Fibroblast of lung (primary cell): ENCODE results near the gene EGR1. TPM values are rescaled to one million over a fixed set of nuclear protein-coding genes. Genes with fewer than 3 reads are reported as not detected.

Experiments
- DNase-seq, 2 donors: peaks; one replicate each; pipeline versions ENCODE4 v3.0.0 to v3.0.0-alpha.2; 2010; ENCODE audit warnings: low read depth in 2 of 2
- H2AFZ ChIP-seq: 2 replicates; pipeline ENCODE4 v1.5.1; 2012; ENCODE audit warnings: low read length, control low read depth, inconsistent platforms
- H3K27ac ChIP-seq: 2 replicates; pipeline ENCODE4 v1.5.1; 2011; ENCODE audit warnings: low read length, control low read depth; ENCODE audit not compliant: insufficient read depth
- H3K27me3 ChIP-seq: 2 replicates; pipeline ENCODE4 v1.5.1; 2011; ENCODE audit warnings: mild to moderate bottlenecking, low read length; ENCODE audit not compliant: control insufficient read depth, insufficient read depth
- H3K36me3 ChIP-seq: 2 replicates; pipeline ENCODE4 v1.5.1; 2011; ENCODE audit warnings: low read length; ENCODE audit not compliant: control insufficient read depth, insufficient read depth
- H3K4me1 ChIP-seq: 2 replicates; pipeline ENCODE4 v1.5.1; 2011; ENCODE audit warnings: low read length; ENCODE audit not compliant: control insufficient read depth, insufficient read depth; ENCODE audit errors: extremely low read depth
- H3K4me2 ChIP-seq: 2 replicates; pipeline ENCODE4 v1.5.1; 2011; ENCODE audit warnings: low read length, control low read depth; ENCODE audit not compliant: insufficient read depth; ENCODE audit errors: extremely low read depth
- H3K4me3 ChIP-seq, 4 experiments: fragments of 200-600 bp in 1 of 4; sonication (generic) in 1 of 4; replicated peaks in 1 of 4; 2 replicates each; pipeline ENCODE4 v1.5.1; 2011 to 2016; ENCODE audit warnings: low read length in 4 of 4, low read depth in 3 of 4, mild to moderate bottlenecking in 3 of 4, control low read depth in 2 of 4, inconsistent platforms in 1 of 4, mixed read lengths in 1 of 4; ENCODE audit not compliant: insufficient read depth in 1 of 4; ENCODE audit errors: control extremely low read depth in 1 of 4
- H3K79me2 ChIP-seq: 2 replicates; pipeline ENCODE4 v1.5.1; 2012; ENCODE audit warnings: mild to moderate bottlenecking, low read length, inconsistent platforms; ENCODE audit not compliant: control insufficient read depth, insufficient read depth
- H3K9ac ChIP-seq: 2 replicates; pipeline ENCODE4 v1.5.1; 2011; ENCODE audit warnings: mild to moderate bottlenecking, low read length, control low read depth; ENCODE audit not compliant: insufficient read depth
- H3K9me3 ChIP-seq: 2 replicates; pipeline ENCODE4 v1.5.1; 2012; ENCODE audit warnings: low read depth, low read length; ENCODE audit not compliant: control insufficient read depth, insufficient read depth
- H4K20me1 ChIP-seq: 2 replicates; pipeline ENCODE4 v1.5.1; 2011; ENCODE audit warnings: low read length; ENCODE audit not compliant: control insufficient read depth, insufficient read depth; ENCODE audit errors: extremely low read depth
- CTCF ChIP-seq, 2 donors: IDR thresholded peaks in 1 of 2; conservative IDR thresholded peaks in 1 of 2; 1 replicate in 1 of 2; 2 replicates in 1 of 2; pipeline ENCODE4 v1.5.1; 2011 to 2012; ENCODE audit warnings: low read length in 2 of 2, control low read depth in 1 of 2, inconsistent platforms in 1 of 2, low read depth in 1 of 2, mild to moderate bottlenecking in 1 of 2
- EZH2 ChIP-seq: IDR thresholded peaks from 2 replicates; pipeline ENCODE4 v1.5.1; 2012; ENCODE audit warnings: low read length, control low read depth, mild to moderate bottlenecking; ENCODE audit errors: missing control alignments
- polyA plus RNA-seq, 2 donors: library from polyadenylated mRNA; depleted of rRNA in 1 of 2; stranded (reverse) in 1 of 2; unstranded in 1 of 2; fragments of >200 nt; gene quantifications; 2 replicates each; pipeline ENCODE4 v1.2.1, GENCODE V29; 2011 to 2012; ENCODE audit warnings: missing spikeins in 1 of 2
- total RNA-seq: library from RNA; depleted of rRNA; stranded (reverse); fragments of >200 nt; gene quantifications from 2 replicates; pipeline ENCODE4 v1.2.1, GENCODE V29; 2014

The EGR1 gene
- total and polyA plus RNA-seq, 2 donors (not counting 1 experiment from before 2014, with no cell fraction given) = 5.8 to 8.8 TPM

- no peak overlapping the region for H2AFZ ChIP-seq
- H3K4me3 ChIP-seq = no peak overlapping the region
- no peaks in the 10 kb centered on the region for H3K9me3 ChIP-seq
- H3K4me2 ChIP-seq = no peak overlapping the region
- H3K27ac ChIP-seq = no peak overlapping the region
- no peaks in the 10 kb centered on the region for H3K79me2 ChIP-seq
- H3K27me3 ChIP-seq = no peaks in the 10 kb centered on the region
- H4K20me1 ChIP-seq = no peaks in the 10 kb centered on the region
- no peak overlapping the region for H3K9ac ChIP-seq
- H3K36me3 ChIP-seq = no peaks in the 10 kb centered on the region
- H3K4me1 ChIP-seq = peaks cover 6% of the 10 kb centered on the region
- no peak for DNase-seq
- no peak for TF ChIP-seq CTCF (conservative IDR thresholded peaks at IDR 0.05 in 1 of 2, IDR thresholded peaks at IDR 0.05 in 1 of 2; ENCODE audit: low read depth in 1 of 2, low read length in 2 of 2)
- no peak for TF ChIP-seq EZH2
Observed at GRCh38 chr5:138444078-138444773, 21.1 kb upstream of the EGR1 start.

- peaks cover 2% of the 10 kb centered on the region for H3K4me1 ChIP-seq
- no peak overlapping the region for H3K4me2 ChIP-seq
- H3K27me3 ChIP-seq = no peaks in the 10 kb centered on the region
- H3K9ac ChIP-seq = no peak overlapping the region
- no peak for TF ChIP-seq EZH2
- TF ChIP-seq CTCF (conservative IDR thresholded peaks at IDR 0.05 in 1 of 2, IDR thresholded peaks at IDR 0.05 in 1 of 2; ENCODE audit: low read depth in 1 of 2, low read length in 2 of 2) = no peak
- no peaks in the 10 kb centered on the region for H3K9me3 ChIP-seq
- no peak overlapping the region for H3K27ac ChIP-seq
- H3K4me3 ChIP-seq = no peak overlapping the region
- DNase-seq = no peak
- no peaks in the 10 kb centered on the region for H3K36me3 ChIP-seq
- no peak overlapping the region for H2AFZ ChIP-seq
- no peaks in the 10 kb centered on the region for H3K79me2 ChIP-seq
- no peaks in the 10 kb centered on the region for H4K20me1 ChIP-seq
Observed at GRCh38 chr5:138444774-138445546, 20.3 kb upstream of the EGR1 start.

- H3K27me3 ChIP-seq = no peaks in the 10 kb centered on the region
- no peaks in the 10 kb centered on the region for H3K79me2 ChIP-seq
- H3K27ac ChIP-seq = no peak overlapping the region
- no peak overlapping the region for H3K4me2 ChIP-seq
- H3K4me1 ChIP-seq = no peaks in the 10 kb centered on the region
- H3K4me3 ChIP-seq = no peak overlapping the region
- no peaks in the 10 kb centered on the region for H4K20me1 ChIP-seq
- H3K36me3 ChIP-seq = no peaks in the 10 kb centered on the region
- no peak overlapping the region for H3K9ac ChIP-seq
- TF ChIP-seq CTCF (conservative IDR thresholded peaks at IDR 0.05 in 1 of 2, IDR thresholded peaks at IDR 0.05 in 1 of 2; ENCODE audit: low read depth in 1 of 2, low read length in 2 of 2) (no peak), EZH2 (no peak)
- no peak overlapping the region for H2AFZ ChIP-seq
- DNase-seq = no peak
- no peaks in the 10 kb centered on the region for H3K9me3 ChIP-seq
Observed at GRCh38 chr5:138445547-138446271, 19.6 kb upstream of the EGR1 start.
